ENCODE results near the gene CIP2A. TPM values are rescaled to one million over a fixed set of nuclear protein-coding genes. Genes with fewer than 3 reads are reported as not detected.
"Not testable (repeated sequence)": the region's sequence is repeated elsewhere in the genome, so short reads cannot be mapped to it uniquely, and the experiment has no call there.

Gene CIP2A
- total RNA-seq, 1 experiment from 2014 or later, result 34.2 TPM

DNA sequence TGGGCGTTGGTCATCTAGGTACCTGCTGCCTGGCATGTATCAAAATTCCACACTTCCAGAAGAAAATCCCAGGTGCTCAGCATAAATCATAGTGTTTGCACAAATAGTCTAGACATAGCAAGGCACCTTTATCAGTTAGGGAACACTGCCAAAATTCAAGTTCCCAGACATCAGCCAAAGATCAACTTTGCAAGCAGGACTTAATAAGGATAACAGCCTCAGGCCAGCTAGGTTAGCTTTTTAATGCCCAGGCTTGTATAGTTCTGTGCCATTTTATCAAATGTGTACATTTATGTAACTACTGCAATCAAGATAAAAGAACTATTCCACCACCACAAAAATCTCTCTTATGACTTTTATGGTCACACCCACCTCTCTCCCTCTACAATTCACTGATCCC lies 31.0 kb upstream of the CIP2A start:
- Histone ChIP-seq H2BK15ac (ENCODE audit: low read depth, low read length) (no peak overlapping the region), H3K4me1 (ENCODE audit: insufficient read depth, low read length) (no peaks in the 10 kb centered on the region), H3K14ac (ENCODE audit: insufficient read depth, low read length) (no peak overlapping the region), H3K23me2 (ENCODE audit: insufficient read length, low read depth, low read length, poor library complexity, severe bottlenecking) (no peaks in the 10 kb centered on the region), H3K79me1 (ENCODE audit: insufficient read depth, low read depth, low read length, poor library complexity, severe bottlenecking) (no peaks in the 10 kb centered on the region), H3K23ac (ENCODE audit: insufficient read length, low read depth, low read length) (no peak overlapping the region), H4K8ac (replicated peaks; ENCODE audit: insufficient read length, low read depth, low read length) (no peak overlapping the region), H3K18ac (ENCODE audit: insufficient read length, low read depth, low read length) (no peak overlapping the region), H4K91ac (ENCODE audit: insufficient read length, low read depth, low read length) (no peak overlapping the region), H3K27me3 (ENCODE audit: insufficient read depth, low read length) (no peaks in the 10 kb centered on the region), H3T11ph (ENCODE audit: low read length) (no peak overlapping the region), H4K20me1 (ENCODE audit: control insufficient read depth, insufficient read depth, insufficient read length) (no peaks in the 10 kb centered on the region), H2AK5ac (ENCODE audit: insufficient read length, low read length) (no peak overlapping the region), H3K27ac (ENCODE audit: insufficient read length, low read depth, low read length) (no peak overlapping the region), H3K4ac (ENCODE audit: low read depth, low read length) (no peak overlapping the region), H2BK5ac (ENCODE audit: insufficient read length, low read length) (no peak overlapping the region), H3K56ac (ENCODE audit: insufficient read length, low read depth, low read length) (no peak overlapping the region), H2BK12ac (ENCODE audit: insufficient read length, low read depth, low read length) (no peak overlapping the region), H3K9me3 (ENCODE audit: control insufficient read depth, low read depth, low read length) (no peaks in the 10 kb centered on the region), H3K4me2 (ENCODE audit: insufficient read depth, insufficient read length, low read length) (no peak overlapping the region), H2BK120ac (ENCODE audit: low read depth, low read length, poor library complexity, severe bottlenecking) (no peak overlapping the region), H4K5ac (ENCODE audit: insufficient read length, low read depth, low read length) (no peak overlapping the region), H3K9ac (ENCODE audit: extremely low read depth, insufficient read length, low read length) (no peak overlapping the region), H3K79me2 (ENCODE audit: insufficient read depth, low read length) (no peaks in the 10 kb centered on the region), H2BK20ac (ENCODE audit: low read depth, low read length, poor library complexity, severe bottlenecking) (no peak overlapping the region), H2AFZ (ENCODE audit: low read length) (no peak overlapping the region)
- no peak for DNase-seq
- Mint-ChIP-seq H3K36me3 (ENCODE audit: insufficient read depth in 1 of 3, low read depth in 3 of 3) (peaks cover 9 to 27% (median 16%) of the 10 kb centered on the region in 3 experiments; a peak in 6 of 7 replicates), H3K27ac (no peak overlapping the region), H3K9me3 (no peaks in the 10 kb centered on the region), H3K27me3 (ENCODE audit: low read depth) (no peaks in the 10 kb centered on the region), H3K4me3 (no peak overlapping the region), H3K4me1 (peaks cover 3 to 10% of the 10 kb centered on the region in 2 experiments; a peak in 3 of 4 replicates)
- no CpG with 5 or more reads among the region's 1 CpG for WGBS (ENCODE audit: extremely low coverage, insufficient read length, low lambda C conversion rate)
- TF ChIP-seq, protein P1, sequence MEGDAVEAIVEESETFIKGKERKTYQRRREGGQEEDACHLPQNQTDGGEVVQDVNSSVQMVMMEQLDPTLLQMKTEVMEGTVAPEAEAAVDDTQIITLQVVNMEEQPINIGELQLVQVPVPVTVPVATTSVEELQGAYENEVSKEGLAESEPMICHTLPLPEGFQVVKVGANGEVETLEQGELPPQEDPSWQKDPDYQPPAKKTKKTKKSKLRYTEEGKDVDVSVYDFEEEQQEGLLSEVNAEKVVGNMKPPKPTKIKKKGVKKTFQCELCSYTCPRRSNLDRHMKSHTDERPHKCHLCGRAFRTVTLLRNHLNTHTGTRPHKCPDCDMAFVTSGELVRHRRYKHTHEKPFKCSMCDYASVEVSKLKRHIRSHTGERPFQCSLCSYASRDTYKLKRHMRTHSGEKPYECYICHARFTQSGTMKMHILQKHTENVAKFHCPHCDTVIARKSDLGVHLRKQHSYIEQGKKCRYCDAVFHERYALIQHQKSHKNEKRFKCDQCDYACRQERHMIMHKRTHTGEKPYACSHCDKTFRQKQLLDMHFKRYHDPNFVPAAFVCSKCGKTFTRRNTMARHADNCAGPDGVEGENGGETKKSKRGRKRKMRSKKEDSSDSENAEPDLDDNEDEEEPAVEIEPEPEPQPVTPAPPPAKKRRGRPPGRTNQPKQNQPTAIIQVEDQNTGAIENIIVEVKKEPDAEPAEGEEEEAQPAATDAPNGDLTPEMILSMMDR (conservative IDR thresholded peaks at IDR 0.05), result no peak

DNA sequence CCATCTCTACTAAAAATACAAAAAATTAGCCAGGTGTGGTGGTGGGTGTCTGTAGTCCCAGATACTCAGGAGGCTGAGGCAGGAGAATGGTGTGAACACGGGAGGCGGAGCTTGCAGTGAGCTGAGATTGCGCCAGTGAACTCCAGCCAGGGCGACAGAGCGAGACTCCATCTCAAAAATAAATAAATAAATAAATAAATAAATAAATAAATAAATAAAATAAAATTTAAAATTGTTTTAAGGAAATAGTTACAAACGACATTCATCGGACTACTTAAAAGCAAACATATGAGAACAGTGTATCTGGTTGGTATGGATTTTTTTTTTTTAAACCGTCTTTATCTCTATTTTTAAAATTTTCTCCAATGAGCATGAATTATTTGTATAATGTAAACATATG lies 26.9 kb upstream of the CIP2A start:
- not testable (repeated sequence) for H3K4me1 Mint-ChIP-seq; H2BK5ac ChIP-seq (ENCODE audit: insufficient read length, low read length); H2BK120ac ChIP-seq (ENCODE audit: low read depth, low read length, poor library complexity, severe bottlenecking); H3K23me2 ChIP-seq (ENCODE audit: insufficient read length, low read depth, low read length, poor library complexity, severe bottlenecking); H4K20me1 ChIP-seq (ENCODE audit: control insufficient read depth, insufficient read depth, insufficient read length); H4K8ac ChIP-seq (replicated peaks; ENCODE audit: insufficient read length, low read depth, low read length); H2AK5ac ChIP-seq (ENCODE audit: insufficient read length, low read length); H3K27me3 Mint-ChIP-seq (ENCODE audit: low read depth); H3K9ac ChIP-seq (ENCODE audit: extremely low read depth, insufficient read length, low read length); H4K91ac ChIP-seq (ENCODE audit: insufficient read length, low read depth, low read length); H3K4ac ChIP-seq (ENCODE audit: low read depth, low read length); H3K14ac ChIP-seq (ENCODE audit: insufficient read depth, low read length); H3K79me1 ChIP-seq (ENCODE audit: insufficient read depth, low read depth, low read length, poor library complexity, severe bottlenecking); H3K4me2 ChIP-seq (ENCODE audit: insufficient read depth, insufficient read length, low read length); H3K56ac ChIP-seq (ENCODE audit: insufficient read length, low read depth, low read length); H3K79me2 ChIP-seq (ENCODE audit: insufficient read depth, low read length); H2AFZ ChIP-seq (ENCODE audit: low read length); H3K4me1 ChIP-seq (ENCODE audit: insufficient read depth, low read length); H3K9me3 ChIP-seq (ENCODE audit: control insufficient read depth, low read depth, low read length); H2BK12ac ChIP-seq (ENCODE audit: insufficient read length, low read depth, low read length); H3K23ac ChIP-seq (ENCODE audit: insufficient read length, low read depth, low read length); H3T11ph ChIP-seq (ENCODE audit: low read length); H3K9me3 Mint-ChIP-seq; H4K5ac ChIP-seq (ENCODE audit: insufficient read length, low read depth, low read length); H3K27ac ChIP-seq (ENCODE audit: insufficient read length, low read depth, low read length); H3K4me3 Mint-ChIP-seq; H2BK15ac ChIP-seq (ENCODE audit: low read depth, low read length); H2BK20ac ChIP-seq (ENCODE audit: low read depth, low read length, poor library complexity, severe bottlenecking); DNase-seq; H3K27me3 ChIP-seq (ENCODE audit: insufficient read depth, low read length); H3K18ac ChIP-seq (ENCODE audit: insufficient read length, low read depth, low read length)
- WGBS (ENCODE audit: extremely low coverage, insufficient read length, low lambda C conversion rate), result no CpG with 5 or more reads among the region's 8 CpGs
- Mint-ChIP-seq H3K36me3 (ENCODE audit: insufficient read depth in 1 of 3, low read depth in 3 of 3) (peaks cover 7 to 13% (median 11%) of the 10 kb centered on the region in 3 experiments; a peak in 6 of 7 replicates), H3K27ac (peak overlapping the region in 1 of 3 experiments; percentile 62; a peak in 1 of 7 replicates)
